T-cell (primary cell): Measurements from ENCODE around the gene RUBCNL. TPM values are rescaled to one million over a fixed set of nuclear protein-coding genes. Genes with fewer than 3 reads are reported as not detected.

Source experiments
- ATAC-seq, 4 experiments: fragments of 200-7000 bp in 3 of 4; fragments of 150-1000 bp in 1 of 4; cut with Tn5 transposase; replicated peaks in 1 of 4; 1 replicate in 3 of 4; 2 replicates in 1 of 4; pipeline ENCODE4 v1.10.0; 2021; ENCODE audit warnings: moderate library complexity in 3 of 4, mild to moderate bottlenecking in 2 of 4, moderate number of reproducible peaks in 1 of 4
- CTCF ChIA-PET, 2 donors: fragments of 300-600 bp; sonication (Branson Sonifier 250); formaldehyde crosslinking; loops; one replicate each; lab custom pipeline; 2022; ENCODE audit warnings: antibody characterized with exemption in 2 of 2; lab: Charles Lee
- POLR2A ChIA-PET, 2 donors: fragments of 300-600 bp; sonication (Branson Sonifier 250); formaldehyde crosslinking; loops; one replicate each; lab custom pipeline; 2022; ENCODE audit warnings: antibody characterized with exemption in 2 of 2; lab: Charles Lee
- DNase-seq, 35 experiments: peaks; one replicate each; pipeline versions ENCODE4 v3.0.0 to v3.0.0-alpha.2; 2013 to 2023
- H3K27ac ChIP-seq: one replicate; pipeline ENCODE4 v1.5.1; 2013; ENCODE audit warnings: low read length
- H3K27me3 ChIP-seq, 2 experiments: replicated peaks in 1 of 2; 1 replicate in 1 of 2; 2 replicates in 1 of 2; pipeline versions ENCODE4 v1.6.1 to v1.7.0; 2013; ENCODE audit warnings: low read length in 1 of 2, mixed read lengths in 1 of 2; ENCODE audit not compliant: control insufficient read depth in 2 of 2, insufficient read depth in 2 of 2; ENCODE audit errors: extremely low read depth in 1 of 2
- H3K36me3 ChIP-seq, 2 donors: 1 replicate in 1 of 2; 2 replicates in 1 of 2; pipeline versions ENCODE4 v1.6.1 to v1.7.0; 2013; ENCODE audit warnings: low read length in 1 of 2; ENCODE audit not compliant: control insufficient read depth in 2 of 2, insufficient read depth in 1 of 2; ENCODE audit errors: extremely low read depth in 1 of 2
- H3K4me1 ChIP-seq, 2 experiments: 1 replicate in 1 of 2; 2 replicates in 1 of 2; pipeline versions ENCODE4 v1.6.1 to v1.7.0; 2013; ENCODE audit warnings: low read length in 2 of 2, mixed read lengths in 1 of 2; ENCODE audit not compliant: insufficient read depth in 2 of 2, control insufficient read depth in 1 of 2; ENCODE audit errors: extremely low read depth in 1 of 2
- H3K4me3 ChIP-seq, 2 donors: 1 replicate in 1 of 2; 2 replicates in 1 of 2; pipeline versions ENCODE4 v1.5.1 to v1.7.0; 2013; ENCODE audit warnings: mild to moderate bottlenecking in 2 of 2, low read length in 1 of 2, moderate library complexity in 1 of 2; ENCODE audit not compliant: control insufficient read depth in 1 of 2; ENCODE audit errors: extremely low read depth in 1 of 2
- H3K9me3 ChIP-seq: 2 replicates; pipeline ENCODE4 v1.7.0; 2013
- H3K27ac Mint-ChIP-seq, 2 donors: one replicate each; pipeline ENCODE4 v1.8.0; 2020 to 2021; ENCODE audit warnings: mild to moderate bottlenecking in 2 of 2, mixed read lengths in 2 of 2
- H3K27me3 Mint-ChIP-seq, 2 donors: one replicate each; pipeline ENCODE4 v1.8.0; 2021 to 2022; ENCODE audit warnings: mixed read lengths in 2 of 2
- H3K36me3 Mint-ChIP-seq: one replicate; pipeline ENCODE4 v1.8.0; 2021; ENCODE audit warnings: mixed read lengths
- H3K4me1 Mint-ChIP-seq, 3 donors: one replicate each; pipeline ENCODE4 v1.8.0; 2020 to 2022; ENCODE audit warnings: mixed read lengths in 3 of 3, mild to moderate bottlenecking in 1 of 3
- H3K4me3 Mint-ChIP-seq, 3 donors: one replicate each; pipeline ENCODE4 v1.8.0; 2020 to 2022; ENCODE audit warnings: mild to moderate bottlenecking in 3 of 3, mixed read lengths in 3 of 3, moderate library complexity in 3 of 3
- H3K9me3 Mint-ChIP-seq, 3 donors: one replicate each; pipeline ENCODE4 v1.8.0; 2020 to 2022; ENCODE audit warnings: mixed read lengths in 3 of 3
- WGBS: methylation state at CpG from one replicate; pipeline ENCODE4 v1.1.5; 2013; ENCODE audit warnings: missing lambda C conversion rate; ENCODE audit not compliant: insufficient coverage; 5-methylcytosine and 5-hydroxymethylcytosine counted together
- total RNA-seq, 35 experiments: library from RNA in 6 of 35; stranded (reverse) in 6 of 35; fragments of 120-200 nt in 1 of 35; gene quantifications; one replicate each; pipeline versions ENCODE4 v1.2.1 to v1.2.4 and lab custom pipeline; 2013 to 2026

Gene RUBCNL
- total RNA-seq, 5 donors from 2014 or later (not counting 1 experiment from before 2014, with no cell fraction given): 1.4 to 11.7 (median 2.2) TPM

- CTCF ChIA-PET: no interaction called here
Measured at GRCh38 chr13:46340011-46340410, 47.0 kb downstream of the RUBCNL start.

DNA sequence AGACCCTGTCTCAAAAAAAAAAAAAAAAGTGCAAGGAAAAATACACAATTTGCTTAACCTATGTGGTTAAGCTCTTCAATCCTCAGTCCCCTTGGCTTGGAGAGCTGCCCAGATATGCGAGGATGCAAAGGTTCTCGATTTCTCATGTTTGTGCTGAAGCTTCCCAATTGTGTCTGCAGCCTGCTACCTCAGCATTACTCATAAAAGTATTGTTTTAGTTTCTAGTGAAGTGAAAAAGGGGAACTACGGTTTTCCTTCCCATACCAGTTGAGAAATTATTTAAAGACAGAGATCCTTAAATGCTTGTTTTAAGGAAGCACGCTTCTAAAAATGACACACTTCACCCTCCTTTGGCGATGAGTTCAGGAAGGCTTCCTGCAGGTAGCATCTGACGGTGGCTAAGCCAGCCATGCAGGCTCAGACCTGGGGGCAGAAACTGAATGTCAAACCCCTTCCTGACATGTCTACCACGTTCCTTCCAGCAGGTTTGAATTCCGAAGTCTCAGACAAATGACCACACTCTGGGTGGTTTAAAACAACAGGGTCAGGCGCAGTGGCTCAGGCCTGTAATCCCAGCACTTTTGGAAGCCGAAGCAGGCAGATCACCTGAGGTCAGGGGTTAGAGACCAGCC is 47.9 kb downstream of the RUBCNL start:
- DNase-seq (peak in 1 of 35 experiments; percentile 13), ATAC-seq (no peak)
- WGBS: 69% methylated on average over 7 of the region's 10 CpGs
- peaks cover 0 to 5% (median 5%) of the 10 kb centered on the region in 3 donors for H3K9me3 Mint-ChIP-seq
- no peak overlapping the region for H3K27ac ChIP-seq
- H3K36me3 ChIP-seq: no peaks in the 10 kb centered on the region
- no peaks in the 10 kb centered on the region for H3K27me3 Mint-ChIP-seq
- H3K4me3 Mint-ChIP-seq: no peak overlapping the region
- no peak overlapping the region for H3K27ac Mint-ChIP-seq
- peaks cover 4% of the 10 kb centered on the region for H3K36me3 Mint-ChIP-seq
- H3K9me3 ChIP-seq: no peaks in the 10 kb centered on the region
- no peaks in the 10 kb centered on the region for H3K27me3 ChIP-seq
- POLR2A ChIA-PET: no interaction called here
- H3K4me3 ChIP-seq: no peak overlapping the region
- peaks cover 29 to 34% (median 30%) of the 10 kb centered on the region in 3 donors for H3K4me1 Mint-ChIP-seq
- CTCF ChIA-PET: no interaction called here
- H3K4me1 ChIP-seq: peaks cover 6 to 12% of the 10 kb centered on the region in 2 experiments

More at GRCh38 chr13:46340011-46340410, 47.0 kb downstream of the RUBCNL start:
- Histone ChIP-seq H3K4me3 (no peak overlapping the region), H3K36me3 (no peaks in the 10 kb centered on the region), H3K4me1 (peaks cover 6 to 11% of the 10 kb centered on the region in 2 experiments), H3K9me3 (no peaks in the 10 kb centered on the region), H3K27me3 (no peaks in the 10 kb centered on the region), H3K27ac (no peak overlapping the region)
- POLR2A ChIA-PET: interaction anchor here in 1 of 2 donors (0.5 kb wide), 1 partner anchor 9 kb away, joined by 4 read pairs; no protein-coding TSS in a partner anchor
- H3K4me1 Mint-ChIP-seq: peaks cover 26 to 31% (median 29%) of the 10 kb centered on the region in 3 donors
- ATAC-seq: no peak
- H3K27ac Mint-ChIP-seq: no peak overlapping the region
- WGBS: 100% methylated on average over 1 of the region's 1 CpG
- no peak for DNase-seq
- no peaks in the 10 kb centered on the region for H3K27me3 Mint-ChIP-seq
- no peak overlapping the region for H3K4me3 Mint-ChIP-seq
- H3K9me3 Mint-ChIP-seq: peaks cover 0 to 5% (median 5%) of the 10 kb centered on the region in 3 donors
- H3K36me3 Mint-ChIP-seq: peaks cover 4% of the 10 kb centered on the region

GRCh38 chr13:46337700-46338099 is 49.4 kb downstream of the RUBCNL start:
- ChIA-PET CTCF (no interaction called here), POLR2A (no interaction called here)
- H3K9me3 ChIP-seq: no peaks in the 10 kb centered on the region
- no peak overlapping the region for H3K27ac ChIP-seq
- no CpG with 5 or more reads among the region's 3 CpGs for WGBS
- no peaks in the 10 kb centered on the region for H3K27me3 Mint-ChIP-seq
- no peak for ATAC-seq
- H3K36me3 ChIP-seq: no peaks in the 10 kb centered on the region
- H3K4me1 Mint-ChIP-seq: peaks cover 36 to 43% (median 42%) of the 10 kb centered on the region in 3 donors
- H3K36me3 Mint-ChIP-seq: peaks cover 4% of the 10 kb centered on the region
- H3K27me3 ChIP-seq: no peaks in the 10 kb centered on the region
- H3K4me3 ChIP-seq: no peak overlapping the region
- peaks cover 9 to 15% of the 10 kb centered on the region in 2 experiments for H3K4me1 ChIP-seq
- DNase-seq: no peak
- no peak overlapping the region for H3K4me3 Mint-ChIP-seq
- H3K27ac Mint-ChIP-seq: no peak overlapping the region
- H3K9me3 Mint-ChIP-seq: peaks cover 0 to 5% (median 5%) of the 10 kb centered on the region in 3 donors

DNA sequence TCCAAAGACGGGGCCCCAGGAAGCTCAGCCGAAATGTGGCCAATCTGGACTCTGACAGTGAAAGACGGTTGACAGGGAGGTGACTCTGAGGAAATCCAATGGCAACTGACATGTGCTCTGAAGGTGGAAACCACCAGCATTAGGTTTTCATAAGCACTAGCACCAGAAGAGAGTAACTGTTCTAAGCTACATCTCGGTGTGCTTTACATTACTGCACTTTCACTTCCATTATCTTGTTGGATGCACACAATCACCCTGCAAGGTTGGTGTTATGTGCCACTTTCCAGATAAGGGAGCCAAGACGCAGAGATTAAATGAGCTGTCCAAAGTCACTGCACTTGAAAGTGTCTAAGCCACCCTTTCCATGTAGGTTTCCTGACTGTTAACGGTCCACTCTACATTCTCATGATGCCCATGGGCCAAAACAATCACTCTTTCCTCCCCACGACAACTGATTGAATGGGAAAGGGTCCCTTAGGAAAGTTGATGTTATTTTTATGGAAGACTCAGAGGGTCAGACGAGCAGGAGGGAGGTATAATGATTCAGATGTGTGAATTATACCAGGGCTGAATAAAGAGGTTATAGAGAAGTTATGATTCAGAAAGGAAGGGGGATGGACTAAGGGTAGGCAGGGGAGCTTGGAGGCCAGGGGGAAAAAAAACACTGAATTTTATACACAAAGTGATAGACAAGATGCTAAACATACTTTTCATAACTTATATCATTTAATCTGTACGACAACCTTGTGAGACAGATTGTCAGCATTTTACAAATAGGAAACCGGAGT is 52.8 kb downstream of the RUBCNL start:
- Histone ChIP-seq H3K4me3 (no peak overlapping the region), H3K36me3 (no peaks in the 10 kb centered on the region), H3K27ac (no peak overlapping the region), H3K4me1 (peaks cover 8 to 12% of the 10 kb centered on the region in 2 experiments), H3K9me3 (no peaks in the 10 kb centered on the region), H3K27me3 (no peaks in the 10 kb centered on the region)
- Mint-ChIP-seq H3K36me3 (peaks cover 4% of the 10 kb centered on the region), H3K4me1 (peaks cover 26 to 32% (median 30%) of the 10 kb centered on the region in 3 donors), H3K9me3 (peaks cover 0 to 5% (median 5%) of the 10 kb centered on the region in 3 donors), H3K27ac (no peak overlapping the region), H3K4me3 (no peak overlapping the region), H3K27me3 (no peaks in the 10 kb centered on the region)
- ATAC-seq (no peak), DNase-seq (no peak)
- ChIA-PET CTCF (no interaction called here), POLR2A (interaction anchor here in 1 of 2 donors (0.6 kb wide), 1 partner anchor 71 kb away, joined by 3 read pairs; no protein-coding TSS in a partner anchor)
- 52% methylated on average over 4 of the region's 10 CpGs for WGBS

GRCh38 chr13:46332772-46333171 is 54.3 kb downstream of the RUBCNL start:
- CTCF ChIA-PET: interaction anchor here (0.6 to 1.0 kb wide), 4 partner anchors 12 to 530 kb away, joined by 3 to 4 read pairs (median 3); no protein-coding TSS in a partner anchor

DNA sequence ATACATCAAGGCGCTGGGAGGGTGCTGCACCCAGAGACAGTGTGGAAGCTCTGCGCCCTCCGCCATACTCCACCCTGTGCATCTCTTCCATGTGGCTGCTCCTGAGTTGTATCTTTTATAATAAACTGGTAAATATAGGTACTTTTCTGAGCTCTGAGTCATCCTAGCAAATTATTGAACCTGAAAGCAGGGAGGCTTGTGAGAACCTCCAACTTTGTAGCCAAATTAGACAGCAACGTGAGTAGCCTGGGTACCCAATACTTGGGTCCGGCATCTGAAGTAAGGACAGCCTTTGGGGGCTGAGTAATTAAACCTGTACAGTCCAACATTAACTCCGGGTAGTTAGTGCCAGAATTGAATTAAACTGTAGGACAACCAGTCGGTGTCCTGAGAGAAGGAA is 57.4 kb downstream of the RUBCNL start:
- DNase-seq (no peak), ATAC-seq (no peak)
- H3K36me3 ChIP-seq: no peaks in the 10 kb centered on the region
- ChIA-PET POLR2A (interaction anchor here in 1 of 2 donors (0.5 kb wide), 1 partner anchor 1238 kb away, joined by 5 read pairs; no protein-coding TSS in a partner anchor), CTCF (interaction anchor here in 1 of 2 donors (0.6 kb wide), 1 partner anchor 147 kb away, joined by 3 read pairs; no protein-coding TSS in a partner anchor)
- no peaks in the 10 kb centered on the region for H3K9me3 ChIP-seq
- no peak overlapping the region for H3K4me3 ChIP-seq
- Mint-ChIP-seq H3K4me3 (no peak overlapping the region), H3K4me1 (peaks cover 25 to 32% (median 26%) of the 10 kb centered on the region in 3 donors), H3K27me3 (peaks cover 3% of the 10 kb centered on the region in 2 donors), H3K9me3 (no peaks in the 10 kb centered on the region), H3K27ac (no peak overlapping the region), H3K36me3 (no peaks in the 10 kb centered on the region)
- H3K27ac ChIP-seq: no peak overlapping the region
- WGBS: no CpG with 5 or more reads among the region's 7 CpGs
- no peaks in the 10 kb centered on the region for H3K27me3 ChIP-seq
- H3K4me1 ChIP-seq: peaks cover 8 to 12% of the 10 kb centered on the region in 2 experiments

More at GRCh38 chr13:46332772-46333171, 54.3 kb downstream of the RUBCNL start:
- Histone ChIP-seq H3K27me3 (no peaks in the 10 kb centered on the region), H3K36me3 (no peaks in the 10 kb centered on the region), H3K4me1 (peaks cover 8 to 12% of the 10 kb centered on the region in 2 experiments), H3K9me3 (no peaks in the 10 kb centered on the region), H3K4me3 (peak overlapping the region in 1 of 2 donors; percentile 12), H3K27ac (no peak overlapping the region)
- ATAC-seq (no peak), DNase-seq (no peak)
- Mint-ChIP-seq H3K36me3 (peaks cover 4% of the 10 kb centered on the region), H3K4me3 (peak overlapping the region in 1 of 3 donors; percentile 61), H3K27ac (peak overlapping the region in 1 of 2 donors; percentile 1), H3K9me3 (peaks cover 0 to 5% (median 5%) of the 10 kb centered on the region in 3 donors), H3K27me3 (peaks cover 0 to 1% of the 10 kb centered on the region in 2 donors), H3K4me1 (peaks cover 26 to 32% (median 27%) of the 10 kb centered on the region in 3 donors)
- POLR2A ChIA-PET: interaction anchor here in 1 of 2 donors (0.6 kb wide), 1 partner anchor 13 kb away, joined by 4 read pairs; no protein-coding TSS in a partner anchor
- WGBS: 64% methylated on average over 2 of the region's 5 CpGs
